ENCODE measurements around the gene TCP11. TPM values are rescaled to one million over a fixed set of nuclear protein-coding genes. Genes with fewer than 3 reads are reported as not detected.

The TCP11 gene
- total RNA-seq, 1 donor from 2014 or later: 0.43 TPM

GRCh38 chr6:35073766-35074471 is 67.2 kb downstream of the TCP11 start:
- Histone ChIP-seq H3K9me3 (no peaks in the 10 kb centered on the region), H3K27me3 (no peaks in the 10 kb centered on the region), H3K27ac (no peak overlapping the region), H3K36me3 (peaks cover 35 to 70% of the 10 kb centered on the region in 2 donors), H3K4me1 (no peaks in the 10 kb centered on the region), H3K4me3 (no peak overlapping the region)
- TF ChIP-seq CTCF (IDR thresholded peaks at IDR 0.05): no peak
- DNase-seq (ENCODE audit: low spot score in 2 of 2): no peak
- intact Hi-C loops (cut with DNase I): no loop called here

DNA sequence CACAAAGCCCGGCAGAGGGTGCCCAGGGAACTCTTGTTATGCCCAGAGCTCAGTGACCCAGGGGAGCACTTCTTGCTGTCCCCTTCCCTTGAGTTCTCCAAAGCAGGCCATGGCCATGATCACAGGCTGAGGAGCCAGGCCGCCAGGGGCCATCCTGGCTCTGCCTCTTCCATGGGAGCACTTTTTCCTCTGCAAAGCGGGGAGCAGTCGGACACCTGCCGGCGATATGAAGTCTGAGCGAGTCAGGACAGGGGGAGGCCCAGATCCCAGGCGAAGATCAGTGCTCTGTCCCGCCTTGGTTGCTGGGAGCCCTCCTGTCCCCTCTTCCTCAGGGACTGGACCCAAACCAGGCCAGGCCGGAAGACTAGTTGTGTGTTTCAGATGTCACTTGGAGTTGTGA is 67.9 kb downstream of the TCP11 start:
- Histone ChIP-seq H3K4me3 (no peak overlapping the region), H3K27me3 (no peaks in the 10 kb centered on the region), H3K36me3 (peaks cover 34 to 62% of the 10 kb centered on the region in 2 donors), H3K27ac (no peak overlapping the region), H3K9me3 (no peaks in the 10 kb centered on the region), H3K4me1 (no peaks in the 10 kb centered on the region)
- no peak for TF ChIP-seq CTCF (IDR thresholded peaks at IDR 0.05)
- DNase-seq (ENCODE audit: low spot score in 2 of 2): no peak
- intact Hi-C loops (cut with DNase I): no loop called here

GRCh38 chr6:35072698-35073055 is 68.5 kb downstream of the TCP11 start:
- Histone ChIP-seq H3K27me3 (no peaks in the 10 kb centered on the region), H3K4me3 (no peak overlapping the region), H3K9me3 (no peaks in the 10 kb centered on the region), H3K4me1 (no peaks in the 10 kb centered on the region), H3K27ac (no peak overlapping the region), H3K36me3 (peaks cover 28 to 57% of the 10 kb centered on the region in 2 donors)
- intact Hi-C loops (cut with DNase I): no loop called here
- no peak for TF ChIP-seq CTCF (IDR thresholded peaks at IDR 0.05)
- DNase-seq (ENCODE audit: low spot score in 2 of 2): no peak

- no peak for TF ChIP-seq CTCF (IDR thresholded peaks at IDR 0.05)
- H3K36me3 ChIP-seq: peaks cover 25 to 55% of the 10 kb centered on the region in 2 donors
- DNase-seq (ENCODE audit: low spot score in 2 of 2): no peak
- no peak overlapping the region for H3K4me3 ChIP-seq
- no peaks in the 10 kb centered on the region for H3K27me3 ChIP-seq
- intact Hi-C loops (cut with DNase I): no loop called here
- no peaks in the 10 kb centered on the region for H3K4me1 ChIP-seq
- H3K27ac ChIP-seq: no peak overlapping the region
- H3K9me3 ChIP-seq: no peaks in the 10 kb centered on the region
Measured at GRCh38 chr6:35072051-35072697, 69.0 kb downstream of the TCP11 start.

- Histone ChIP-seq H3K4me3 (no peak overlapping the region), H3K27me3 (no peaks in the 10 kb centered on the region), H3K27ac (no peak overlapping the region), H3K4me1 (no peaks in the 10 kb centered on the region), H3K36me3 (peaks cover 28 to 57% of the 10 kb centered on the region in 2 donors), H3K9me3 (no peaks in the 10 kb centered on the region)
- TF ChIP-seq CTCF (IDR thresholded peaks at IDR 0.05): no peak
- intact Hi-C loops (cut with DNase I): no loop called here
- no peak for DNase-seq (ENCODE audit: low spot score in 2 of 2)
Measured at GRCh38 chr6:35071347-35071994, 69.7 kb downstream of the TCP11 start.
